H1 (cell line): ENCODE data around the gene PLA2G1B.

Experiments
- BRCA1 ChIP-seq: IDR thresholded peaks from 2 replicates; pipeline ENCODE4 v1.6.1; 2012; ENCODE audit warnings: low read depth, low read length, improper control_type of control experiment
- CTCF ChIP-seq, 3 experiments: IDR thresholded peaks; 1 replicate in 2 of 3; 2 replicates in 1 of 3; pipeline versions ENCODE4 v1.5.1 to v1.6.1; 2011; ENCODE audit warnings: low read length in 3 of 3, mild to moderate bottlenecking in 3 of 3, inconsistent platforms in 2 of 3, low read depth in 1 of 3, moderate library complexity in 1 of 3; ENCODE audit not compliant: insufficient read depth in 1 of 3; ENCODE audit errors: control extremely low read depth in 1 of 3
- EP300 ChIP-seq, 2 experiments: IDR thresholded peaks; 1 replicate in 1 of 2; 2 replicates in 1 of 2; pipeline ENCODE4 v1.6.1; 2011 to 2012; ENCODE audit warnings: low read depth in 2 of 2, low read length in 2 of 2, mild to moderate bottlenecking in 2 of 2, borderline replicate concordance in 1 of 2, inconsistent platforms in 1 of 2, moderate library complexity in 1 of 2
- KDM1A ChIP-seq: fragments of 200-600, 300-600 bp; sonication (generic); IDR thresholded peaks from 2 replicates; pipeline ENCODE4 v1.7.1; 2016; ENCODE audit warnings: mild to moderate bottlenecking, low read length, borderline replicate concordance
- POLR2A ChIP-seq, 2 experiments: IDR thresholded peaks; 1 replicate in 1 of 2; 2 replicates in 1 of 2; pipeline ENCODE4 v1.6.1; 2011; ENCODE audit warnings: low read depth in 2 of 2, low read length in 2 of 2, mild to moderate bottlenecking in 2 of 2; ENCODE audit errors: control extremely low read depth in 1 of 2
- RNF2 ChIP-seq: fragments of 200-900, 300-1000 bp; sonication (generic); IDR thresholded peaks from 2 replicates; pipeline ENCODE4 v1.7.1; 2016; ENCODE audit warnings: borderline replicate concordance, low read depth, mild to moderate bottlenecking, antibody characterized with exemption, low read length; ENCODE audit not compliant: poor library complexity, severe bottlenecking; ENCODE audit errors: missing control alignments
- TAF1 ChIP-seq: IDR thresholded peaks from 2 replicates; pipeline ENCODE4 v1.6.1; 2011; ENCODE audit warnings: mild to moderate bottlenecking, low read depth, low read length

GRCh38 chr12:120316798-120317223, 10.8 kb downstream of the PLA2G1B start:
- TF ChIP-seq TAF1 (no peak), BRCA1 (no peak), CTCF (IDR thresholded peaks at IDR 0.05; ENCODE audit: control extremely low read depth in 1 of 3, insufficient read depth in 1 of 3, low read depth in 1 of 3, low read length in 3 of 3) (no peak), KDM1A (no peak), POLR2A (IDR thresholded peaks at IDR 0.05; ENCODE audit: control extremely low read depth in 1 of 2, low read depth in 2 of 2, low read length in 2 of 2) (no peak), EP300 (IDR thresholded peaks at IDR 0.05; ENCODE audit: borderline replicate concordance in 1 of 2, low read depth in 2 of 2, low read length in 2 of 2) (no peak), RNF2 (no peak)
